Stimulated activated CD8-positive, alpha-beta memory T cell treated with anti-CD3 and anti-CD28 coated beads, Interleukin-12 subunit alpha, Interleukin-12 subunit beta, amount 100 ng/mL, for 4 hours (primary cell): ENCODE measurements around the gene C4orf50.

Experiments used
- DNase-seq: peaks from one replicate; pipeline ENCODE4 v3.0.0-alpha.2; 2020; ENCODE audit warnings: low read depth

Gene C4orf50

DNA sequence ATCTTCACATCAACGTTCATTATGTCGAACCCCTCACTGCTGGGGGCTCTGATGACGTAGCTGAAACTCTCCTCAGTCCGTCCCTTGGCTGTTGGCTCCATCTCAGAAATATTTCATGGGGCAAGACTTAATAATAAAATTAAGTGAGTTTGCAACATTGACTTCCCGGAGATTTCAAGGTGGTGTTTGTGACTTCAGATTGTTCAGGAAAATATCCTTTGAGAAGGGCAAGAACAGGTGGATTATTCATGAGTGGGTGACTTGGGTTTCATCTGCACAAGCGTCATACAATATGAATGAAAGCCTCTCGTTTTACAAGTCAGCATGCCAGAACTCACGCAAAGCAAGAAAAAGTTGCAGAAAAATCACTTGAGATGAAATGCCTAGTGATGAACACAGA lies at the start of gene C4orf50:
Gene C4orf50, minus strand, starts transcription at position 101 of the 400 bp plus-strand sequence.
- DNase-seq, result no peak

DNA sequence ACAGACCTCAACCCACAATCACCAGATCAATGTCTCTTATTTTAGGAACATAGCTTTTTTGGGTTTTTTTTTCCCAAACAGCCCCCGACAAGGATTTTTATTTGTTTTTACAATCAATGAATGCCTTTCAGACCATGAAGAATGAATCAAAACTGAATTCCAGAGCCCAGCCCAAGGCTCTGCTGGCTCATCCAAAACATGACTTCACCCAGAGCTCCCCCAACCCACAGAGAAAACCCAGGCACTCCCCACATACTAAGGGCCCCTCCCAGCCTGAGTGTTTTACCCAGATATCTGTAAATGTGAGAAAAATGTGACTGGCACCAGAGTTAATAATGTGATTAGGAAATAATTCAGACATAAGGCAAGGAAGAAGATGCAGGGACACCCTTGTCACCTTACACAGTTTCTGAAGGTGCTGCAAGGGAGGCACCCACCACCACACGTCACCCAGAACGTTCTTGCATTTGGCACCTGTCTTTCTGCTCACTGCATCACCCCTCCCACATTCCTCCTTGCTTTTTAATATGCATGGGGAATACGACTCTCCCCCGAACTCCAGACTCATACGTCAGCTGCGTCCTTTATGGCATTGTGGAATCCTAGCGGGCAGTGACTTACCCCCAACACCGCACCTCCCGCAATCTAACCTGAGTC lies 47.8 kb upstream of the C4orf50 start:
- DNase-seq, result no peak

DNA sequence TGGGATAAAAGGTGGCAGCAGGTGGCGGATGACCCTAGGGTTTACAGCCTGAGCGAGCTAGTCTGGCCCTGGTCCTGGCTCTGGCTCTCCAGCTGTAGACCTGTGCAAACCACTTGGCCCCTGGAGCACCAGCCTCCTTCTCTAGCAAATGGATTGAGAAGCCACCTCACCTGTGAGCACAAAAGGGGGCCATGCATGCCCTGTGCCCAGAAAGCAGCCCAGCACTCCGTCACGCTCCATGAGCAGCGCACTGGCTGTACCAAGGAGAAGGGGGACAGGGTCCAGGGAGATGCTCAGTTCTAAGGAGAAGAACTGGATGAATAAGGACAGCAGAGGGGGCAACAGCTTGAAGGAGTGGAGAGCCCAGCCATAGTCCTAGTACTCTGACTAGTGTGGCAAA lies 46.9 kb upstream of the C4orf50 start:
- DNase-seq, result no peak

DNA sequence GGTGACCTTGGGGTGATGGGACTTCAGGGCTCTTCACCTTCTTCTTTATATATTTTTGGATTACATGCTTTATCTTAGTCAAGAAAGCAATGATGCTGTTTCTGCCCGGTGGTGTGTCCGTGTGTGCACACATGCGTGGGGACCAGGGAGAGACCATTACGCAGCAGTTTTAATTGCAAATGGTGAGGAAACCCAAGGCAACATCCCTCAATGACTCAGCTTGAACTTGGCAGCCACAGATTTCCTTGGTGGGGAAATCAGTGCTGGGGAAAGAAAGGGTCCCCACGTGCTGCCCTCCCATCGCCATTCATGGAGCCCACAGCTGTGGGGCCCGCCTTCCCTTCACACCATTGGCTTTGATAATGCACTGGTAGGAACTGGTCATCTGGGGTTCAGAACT lies 46.2 kb upstream of the C4orf50 start:
- DNase-seq, result no peak

DNA sequence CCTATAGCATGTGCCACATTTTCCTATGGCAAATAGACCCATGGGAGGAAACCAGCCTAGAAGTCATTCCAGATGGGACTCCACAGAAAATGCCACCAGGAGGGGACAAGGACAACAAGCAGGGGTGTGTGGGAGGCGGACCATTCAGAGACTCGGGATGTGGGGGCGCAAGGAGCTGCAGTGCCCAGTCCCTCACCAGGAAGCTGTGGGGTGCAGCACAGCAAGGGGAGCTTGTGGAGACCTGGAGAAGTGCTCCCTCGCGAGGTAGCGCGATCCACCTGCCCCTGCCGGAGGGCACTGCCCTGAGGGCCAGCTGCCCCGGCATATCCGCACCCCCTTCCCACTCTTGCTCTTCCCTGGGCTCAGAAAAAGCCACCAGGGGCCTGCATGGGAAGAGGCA lies 45.5 kb upstream of the C4orf50 start:
- DNase-seq, result no peak

DNA sequence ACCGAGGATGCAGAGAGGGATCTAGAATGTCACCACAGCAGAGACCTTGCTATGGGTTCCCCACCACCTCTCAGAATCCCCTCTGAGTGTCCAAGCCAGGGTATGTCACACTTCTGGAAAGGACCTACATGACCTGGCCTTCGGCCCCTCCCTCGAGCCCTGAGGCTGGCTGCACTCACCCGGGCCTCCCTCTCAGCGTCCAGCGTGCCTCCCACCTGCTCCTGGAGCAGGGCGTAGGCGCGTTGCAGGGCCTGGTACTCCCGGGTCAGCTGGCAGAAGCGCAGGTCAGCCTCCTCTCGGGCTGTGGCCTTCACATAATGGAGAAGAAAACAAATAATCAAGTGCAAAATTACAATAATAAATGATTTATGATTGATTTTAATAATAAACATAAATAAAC lies 43.9 kb upstream of the C4orf50 start:
- no peak for DNase-seq

DNA sequence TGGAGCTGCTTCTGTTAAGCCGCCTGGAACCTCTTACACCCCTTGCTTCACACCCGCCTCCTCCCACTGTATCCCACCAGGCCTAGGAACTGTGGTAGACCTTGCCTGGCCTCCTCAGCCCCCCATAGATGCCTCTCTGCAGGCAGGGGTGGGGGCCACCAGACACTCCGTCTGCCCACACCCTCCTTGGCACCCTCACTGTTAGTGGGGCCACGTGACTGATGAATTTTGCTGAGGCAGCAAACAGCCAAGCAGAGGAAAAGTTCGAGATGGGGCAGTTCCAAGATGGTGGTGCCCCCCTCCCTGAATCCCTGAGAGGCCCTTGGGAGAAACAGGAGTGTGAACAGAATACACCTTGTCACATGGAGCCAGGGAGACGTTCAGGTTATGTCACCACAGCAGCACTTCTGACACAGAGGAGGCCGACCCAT lies 41.2 kb upstream of the C4orf50 start:
- DNase-seq, result no peak

DNA sequence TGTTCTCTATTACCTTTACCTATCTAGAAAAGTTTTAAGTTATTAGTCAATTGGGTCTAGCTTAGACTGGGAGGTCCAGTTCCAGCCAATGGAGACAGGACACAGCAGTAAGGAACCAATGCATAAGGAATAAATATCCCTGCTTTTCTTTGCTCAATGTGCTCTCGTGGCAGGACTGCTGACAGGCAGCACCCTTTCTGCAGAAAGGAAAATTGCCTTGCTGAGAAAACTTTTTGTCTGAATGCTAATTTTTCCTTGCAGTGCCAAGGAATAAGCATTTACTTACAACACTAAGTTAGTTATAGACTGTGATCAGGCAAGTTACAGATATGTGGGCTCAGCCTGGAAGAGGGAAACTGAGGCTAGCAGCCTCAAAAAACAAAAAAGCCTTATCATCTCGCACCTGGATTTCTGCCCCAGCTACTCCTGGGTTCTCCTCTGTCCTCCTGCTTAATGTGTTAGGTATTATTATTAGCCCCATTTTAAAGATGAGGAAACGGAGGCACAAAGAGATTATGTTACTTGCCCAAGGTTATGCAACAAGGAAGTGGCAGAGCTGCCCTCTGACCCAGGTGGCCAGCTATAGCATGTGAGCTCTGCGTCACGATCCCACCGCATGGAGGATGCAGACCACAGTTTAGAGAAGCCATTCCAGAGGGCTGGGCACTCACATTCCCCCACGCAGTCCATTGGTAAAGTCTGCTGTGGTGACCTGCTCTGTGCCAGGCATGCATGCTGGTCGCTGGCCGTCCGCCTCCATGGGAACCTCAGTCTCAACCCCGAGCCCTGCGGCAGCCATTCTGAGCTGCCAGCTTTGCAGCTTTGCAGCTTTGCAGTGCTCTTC lies 40.5 kb upstream of the C4orf50 start:
- DNase-seq, result no peak

DNA sequence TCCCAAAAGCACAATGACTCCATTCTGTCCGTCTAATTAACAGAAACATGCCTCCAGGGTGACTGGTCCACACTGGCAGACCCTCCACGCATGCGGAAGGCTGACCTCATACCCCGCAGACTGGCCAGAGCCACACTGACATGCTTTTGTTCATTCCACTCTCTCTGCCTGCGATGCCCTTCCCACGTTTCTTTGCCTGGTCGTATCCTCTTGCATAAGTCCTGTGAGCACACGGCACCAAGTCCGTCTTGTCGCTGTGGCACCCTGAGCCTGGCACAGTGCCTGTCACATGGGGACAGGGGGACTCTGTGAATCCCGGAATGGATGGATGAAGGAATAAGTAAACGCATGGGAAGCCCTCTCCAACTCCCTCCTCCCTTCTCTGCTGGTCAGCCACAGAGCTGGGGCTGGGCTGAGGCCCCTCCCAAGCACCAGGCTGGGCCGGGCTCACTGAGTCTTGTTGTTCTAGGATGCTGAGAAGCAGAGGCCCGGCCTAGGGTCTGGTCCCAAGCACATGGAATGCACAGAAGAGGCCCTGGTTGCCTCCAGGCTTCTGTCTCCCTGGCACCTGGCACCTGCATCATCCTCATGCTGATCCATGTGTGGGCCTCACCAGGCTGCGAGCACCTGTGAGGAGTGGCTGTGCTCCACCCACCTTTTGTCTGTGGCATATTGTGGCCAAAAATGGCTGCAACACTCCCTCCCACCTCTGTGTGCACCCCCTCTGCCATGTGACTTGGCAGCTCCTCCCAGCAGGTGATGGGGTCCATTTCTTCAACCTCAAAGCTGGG lies 38.9 kb upstream of the C4orf50 start:
- DNase-seq, result no peak

DNA sequence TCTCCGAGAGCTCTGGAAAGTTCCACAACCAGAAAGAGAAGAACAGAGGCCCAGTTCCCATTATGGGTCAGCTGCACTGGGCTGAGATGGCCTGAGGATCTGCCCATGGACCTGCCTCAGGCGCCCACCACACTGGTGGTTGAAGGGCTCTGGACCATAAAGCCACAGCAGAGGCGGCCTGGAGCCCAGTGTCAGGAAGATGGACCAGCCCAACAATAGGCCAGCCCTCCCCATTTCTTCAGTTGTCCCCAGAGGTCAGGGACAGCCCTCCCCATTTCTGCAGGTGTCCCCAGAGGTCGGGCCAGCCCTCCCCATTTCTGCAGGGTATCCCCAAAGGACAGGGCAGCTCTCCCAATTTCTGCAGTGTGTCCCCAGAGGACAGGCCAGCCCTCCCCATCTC lies 37.2 kb upstream of the C4orf50 start:
- DNase-seq, result no peak

DNA sequence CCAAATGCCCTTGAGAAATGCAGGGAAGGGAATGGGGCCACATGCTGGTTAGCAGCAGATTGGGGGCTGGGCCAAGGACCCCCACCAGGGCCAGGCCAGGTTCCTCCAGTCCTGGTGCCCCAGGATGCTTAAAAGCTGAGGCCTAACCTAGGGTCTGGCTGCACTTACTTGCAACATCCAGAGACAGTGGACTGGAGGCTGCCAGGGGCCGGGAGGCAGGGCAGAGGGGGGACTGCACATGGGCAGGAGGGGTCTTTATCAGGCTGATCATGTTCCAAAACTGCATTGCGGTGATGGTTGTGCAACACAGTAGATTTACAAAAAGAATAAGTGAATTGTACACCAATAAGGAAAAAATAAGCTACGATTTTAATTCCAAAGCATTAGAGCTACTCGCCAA lies 36.8 kb upstream of the C4orf50 start:
- DNase-seq, result no peak

DNA sequence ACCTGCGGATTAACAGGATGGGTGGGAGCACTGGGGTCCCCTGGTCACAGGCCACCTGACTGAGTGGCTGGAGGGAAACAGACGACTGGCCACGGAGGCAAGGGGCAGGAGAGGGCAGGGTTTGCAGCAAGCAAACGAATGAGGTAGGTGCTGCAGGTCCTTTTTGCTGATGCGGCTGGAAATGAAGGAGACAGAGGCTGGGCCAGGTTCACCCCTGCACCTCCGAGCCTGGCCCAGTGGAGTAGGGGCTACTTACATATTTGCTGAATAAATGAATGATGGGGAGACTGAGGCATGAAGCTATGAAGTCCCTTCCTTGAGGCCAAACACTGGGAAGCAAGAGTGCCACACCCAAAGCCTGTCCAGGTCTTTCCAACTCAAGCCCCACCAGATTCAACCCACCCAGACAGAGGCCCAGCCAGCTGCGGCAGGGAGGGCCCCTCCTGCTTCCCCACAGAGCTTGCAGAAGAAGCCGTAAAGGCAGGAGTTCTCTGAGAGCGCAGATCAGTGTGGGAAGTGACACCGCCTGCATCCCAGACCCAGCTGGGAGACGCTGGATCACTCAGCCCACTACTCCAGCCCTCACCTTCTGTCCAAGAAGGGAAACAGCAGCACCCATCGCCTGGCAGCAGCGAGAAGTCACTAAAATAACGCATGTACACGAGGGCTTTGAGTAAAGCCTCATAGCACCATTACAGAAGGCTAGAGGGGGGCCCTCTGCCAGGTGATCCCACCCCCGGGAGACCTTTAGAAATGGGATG lies 36.1 kb upstream of the C4orf50 start:
- DNase-seq, result no peak

DNA sequence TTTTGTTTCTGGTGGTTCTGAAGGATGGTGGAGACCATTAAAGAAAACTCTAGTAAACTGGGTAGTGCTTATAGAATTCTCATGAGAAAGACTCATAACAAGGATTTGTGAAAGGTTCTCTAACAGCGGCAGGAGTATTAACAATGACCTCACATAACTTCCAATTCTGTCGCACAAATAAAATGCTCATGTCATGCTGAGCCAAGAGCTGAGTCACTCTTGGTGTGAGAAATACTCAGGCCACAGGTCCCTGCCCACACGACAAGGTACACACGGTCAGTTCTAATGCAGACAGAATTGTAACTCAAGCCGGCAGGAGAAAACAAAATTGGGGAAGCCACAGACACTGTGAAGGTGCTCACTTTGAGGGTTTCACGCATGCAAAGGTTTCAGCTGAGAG lies 34.4 kb upstream of the C4orf50 start:
- DNase-seq, result no peak

DNA sequence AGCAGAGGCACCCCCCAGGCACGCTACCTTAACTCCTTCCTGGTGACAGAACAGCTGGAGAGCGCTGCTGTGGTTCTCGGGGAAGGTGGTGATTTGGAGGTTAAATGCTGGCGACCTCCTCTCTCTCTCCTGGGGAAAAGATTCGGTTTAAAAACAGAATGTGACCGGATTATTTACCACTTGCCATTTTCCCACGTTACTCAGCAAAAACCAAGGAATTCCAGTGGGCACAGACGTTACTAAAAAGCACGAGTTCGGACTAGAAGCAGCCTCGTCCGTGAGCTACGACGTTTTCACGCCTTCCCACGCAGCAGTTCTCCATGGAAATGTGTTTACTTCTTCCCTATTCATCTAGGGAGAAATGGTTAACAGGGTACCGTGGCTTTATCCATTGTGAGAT lies 32.3 kb upstream of the C4orf50 start:
- DNase-seq, result no peak

DNA sequence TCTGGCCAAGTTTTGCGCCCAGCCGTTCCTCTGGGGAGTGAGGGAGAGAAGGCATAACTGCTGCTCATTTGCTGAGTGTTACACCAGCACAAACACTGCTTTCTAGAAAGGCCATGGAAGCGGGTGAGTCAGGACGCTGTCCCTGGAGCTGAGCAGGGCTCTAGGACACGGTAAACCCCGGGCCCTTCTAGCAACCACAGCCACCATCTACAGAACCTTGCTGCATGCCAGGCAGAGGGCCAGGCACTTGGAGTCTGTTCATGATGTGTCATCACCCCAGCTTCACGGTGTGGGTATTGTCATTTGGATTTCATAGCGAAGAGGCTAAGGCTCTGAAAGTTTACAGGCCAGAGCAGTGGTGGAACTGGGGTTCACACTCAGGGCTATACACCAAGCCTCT lies 31.8 kb upstream of the C4orf50 start:
- no peak for DNase-seq

DNA sequence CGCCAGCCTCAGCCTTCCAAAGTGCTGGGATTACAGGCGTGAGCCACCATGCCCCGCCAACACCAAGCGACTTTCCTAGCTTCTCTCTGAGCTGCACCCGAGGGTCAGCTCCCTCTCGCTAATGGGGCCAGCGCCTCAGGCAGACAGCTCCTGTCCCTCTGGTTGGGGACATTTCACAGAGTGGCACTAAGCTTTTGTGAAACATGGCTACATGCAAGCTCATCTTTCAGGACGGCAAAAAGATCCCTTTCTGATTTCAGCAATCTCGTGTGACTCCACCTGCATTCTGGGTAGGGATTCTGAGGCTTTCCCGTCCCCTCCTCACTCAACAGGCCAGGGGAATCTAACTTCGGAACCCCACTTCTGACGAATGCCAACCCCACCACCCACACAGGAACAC lies 31.0 kb upstream of the C4orf50 start:
- DNase-seq, result no peak

DNA sequence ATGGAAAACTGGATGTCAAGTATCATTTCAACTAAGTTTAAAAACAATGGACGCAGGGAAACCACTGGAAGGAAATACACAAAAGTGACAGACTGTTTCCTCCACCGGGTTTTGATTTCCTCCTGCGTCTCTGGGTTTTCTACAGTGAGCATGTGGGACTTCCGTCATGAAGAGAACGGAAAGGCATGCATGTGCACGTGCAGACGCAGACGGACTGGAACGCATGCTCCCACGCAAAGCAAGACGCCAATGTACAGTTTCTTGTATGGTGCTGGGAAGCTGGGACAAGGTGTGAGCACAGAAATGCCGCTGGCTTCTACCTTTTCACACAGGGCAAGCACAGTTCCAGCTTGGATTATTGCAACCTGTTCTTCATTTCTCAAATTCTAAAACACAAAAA lies 30.3 kb upstream of the C4orf50 start:
- DNase-seq, result no peak

DNA sequence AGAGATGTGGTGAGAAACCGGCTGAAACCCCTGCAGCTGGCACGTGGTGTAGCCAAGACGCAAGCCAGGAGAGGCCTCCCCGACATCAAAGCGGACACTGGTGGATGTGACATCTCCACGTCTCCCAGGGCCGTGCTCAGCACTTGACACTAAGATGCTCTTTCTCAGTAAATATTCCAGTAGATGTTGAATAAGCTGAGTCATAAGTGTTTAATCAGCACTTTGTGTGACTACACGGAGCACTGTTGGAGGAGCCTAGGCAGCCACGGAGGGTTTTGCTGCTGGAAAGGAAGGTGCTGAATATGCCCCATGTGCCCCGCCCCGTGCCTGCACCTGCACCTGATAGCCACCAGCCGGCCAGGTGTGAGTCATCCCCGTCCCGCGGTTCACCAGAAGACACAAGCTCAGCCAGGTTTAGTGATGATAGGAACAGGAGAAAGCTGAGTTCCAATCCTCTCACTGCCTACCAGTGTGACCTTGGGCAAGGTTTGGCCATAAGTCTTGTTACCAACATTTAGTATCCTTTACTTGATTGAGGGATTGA lies 29.0 kb upstream of the C4orf50 start:
- DNase-seq, result no peak

DNA sequence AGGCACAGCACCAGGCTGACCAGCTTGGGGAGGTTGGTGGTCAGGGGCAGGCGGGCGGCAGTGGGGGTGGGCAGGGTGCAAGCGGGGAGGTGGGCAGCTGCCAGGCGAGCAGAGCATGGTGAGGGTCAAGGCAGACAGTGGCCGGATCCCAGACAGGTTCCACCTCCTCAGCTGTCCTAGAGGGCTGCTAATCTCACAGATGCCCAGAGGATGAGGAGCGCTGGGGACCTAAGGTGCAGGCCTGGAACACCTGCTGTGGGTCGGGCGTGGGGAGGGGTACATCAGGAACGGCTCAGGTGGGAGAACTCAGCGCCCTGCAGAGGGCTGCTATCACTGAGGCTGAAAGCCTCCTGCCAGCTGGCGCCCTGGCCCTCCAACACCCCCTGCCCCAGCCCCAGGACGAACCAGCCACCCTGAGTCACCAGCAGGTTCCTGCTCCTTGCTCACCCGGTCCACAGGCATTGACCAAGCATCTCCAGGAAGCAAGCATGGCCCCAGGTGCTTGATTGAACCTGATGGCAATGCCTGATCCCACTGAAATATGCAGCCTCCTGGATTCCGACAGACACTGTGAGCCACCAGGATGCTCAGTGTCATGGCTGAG lies 28.4 kb upstream of the C4orf50 start:
- DNase-seq, result no peak

DNA sequence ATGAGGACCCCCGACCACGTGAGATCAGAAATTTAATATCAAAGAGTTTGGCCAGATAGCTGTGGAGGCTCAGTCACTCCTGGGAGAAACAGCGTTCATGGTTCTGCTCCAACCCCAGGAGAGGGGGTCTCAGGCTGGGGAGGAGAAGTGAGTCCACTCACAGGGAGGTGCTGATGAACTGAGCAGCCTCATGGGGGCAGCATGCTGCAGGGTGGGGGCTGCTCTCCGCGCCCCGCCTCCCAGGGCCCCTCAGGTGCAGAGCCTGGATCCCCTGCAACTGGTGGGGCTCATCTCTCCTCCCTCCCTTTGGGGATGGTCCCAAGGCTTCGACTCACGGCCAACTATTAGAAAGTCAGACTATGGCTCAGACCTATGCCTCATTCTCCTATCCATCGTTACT lies 26.6 kb upstream of the C4orf50 start:
- no peak for DNase-seq

DNA sequence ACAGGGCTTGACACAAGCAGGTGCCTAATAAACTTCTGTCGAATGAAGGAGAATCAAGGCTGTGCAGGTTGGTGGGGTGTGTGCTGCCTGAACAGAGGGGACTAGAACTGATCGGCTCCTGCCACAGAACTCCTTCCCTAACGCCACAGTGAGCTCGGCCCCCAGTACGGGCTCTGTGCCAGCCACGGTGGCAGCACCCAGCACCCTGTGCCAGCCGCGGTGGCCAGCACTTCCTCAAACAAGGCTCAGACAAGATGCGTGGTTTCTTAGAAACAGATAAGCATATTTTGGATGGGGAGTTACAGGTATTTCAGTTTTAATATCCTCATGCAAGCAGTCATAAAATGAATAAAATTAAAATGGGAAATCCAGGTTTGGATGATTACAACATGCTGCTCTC lies 26.0 kb upstream of the C4orf50 start:
- no peak for DNase-seq

DNA sequence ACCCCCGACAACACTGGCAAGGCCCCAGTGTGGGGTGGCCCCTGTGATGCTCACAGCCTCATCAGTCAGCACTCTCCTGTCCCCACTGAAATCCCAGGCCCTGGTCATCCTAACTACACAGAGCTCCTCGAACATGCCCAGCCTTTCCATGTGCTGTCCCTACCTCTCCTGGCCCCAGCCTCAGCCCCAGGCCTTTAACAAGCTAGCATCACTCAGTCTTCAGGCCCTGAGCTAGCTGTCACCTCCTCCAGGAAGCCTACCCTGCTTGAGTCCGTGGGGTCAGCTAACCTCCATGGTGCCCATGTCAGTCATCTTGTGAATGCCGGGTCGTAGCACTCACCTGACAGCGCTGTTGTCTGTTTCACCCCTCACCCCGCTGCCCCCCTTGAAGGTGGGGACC lies 25.6 kb upstream of the C4orf50 start:
- no peak for DNase-seq
